ENCODE data around the gene NPHS1.
"Not testable (repeated sequence)": the region's sequence is repeated elsewhere in the genome, so short reads cannot be mapped to it uniquely, and the experiment has no call there.

The NPHS1 gene

GRCh38 chr19:35805526-35806102 is 46.7 kb downstream of the NPHS1 start:
- Histone ChIP-seq H3K27me3 (ENCODE audit: low read depth) (peaks cover 3% of the 10 kb centered on the region; the same call in 1 of the 2 replicates), H3K36me3 (replicated peaks) (no peaks in the 10 kb centered on the region), H3K4me1 (no peaks in the 10 kb centered on the region), H3K4me3 (no peak overlapping the region), H3K9me3 (0 out of 2 replicates have a peak, but pooled peaks cover 2% of the 10 kb centered on the region)
- in situ Hi-C loops (cut with MboI; ENCODE audit: low sequenced_read_pairs) = no loop called here
- DNase-seq (ENCODE audit: low spot score in 2 of 2) = no peak

DNA sequence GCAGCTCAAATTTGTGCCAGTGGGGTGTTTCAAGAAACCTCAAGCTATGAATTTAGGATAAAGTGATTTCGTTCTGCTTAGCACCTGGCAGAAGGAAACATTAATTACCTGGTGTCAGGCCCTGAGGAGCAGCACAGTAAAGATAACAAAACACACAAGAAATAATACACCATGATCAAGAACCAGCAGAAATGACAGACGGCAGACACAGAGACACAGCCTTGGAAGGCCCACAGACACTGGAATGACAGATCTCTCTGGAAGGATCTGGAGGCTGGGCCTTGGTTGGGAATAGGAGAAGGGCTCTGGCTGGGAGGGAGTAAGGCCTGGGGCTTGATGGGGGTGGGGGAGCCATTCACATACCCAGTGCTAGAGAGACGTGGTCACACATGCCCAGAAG is 50.5 kb downstream of the NPHS1 start:
- H3K27me3 ChIP-seq (ENCODE audit: low read depth) = peaks cover 3% of the 10 kb centered on the region; the same call in 1 of the 2 replicates
- no peak overlapping the region for H3K4me3 ChIP-seq
- 0 out of 2 replicates have a peak, but pooled peaks cover 2% of the 10 kb centered on the region for H3K9me3 ChIP-seq
- in situ Hi-C loops (cut with MboI; ENCODE audit: low sequenced_read_pairs) = no loop called here
- DNase-seq (ENCODE audit: low spot score in 2 of 2) = no peak
- no peaks in the 10 kb centered on the region for H3K36me3 ChIP-seq (replicated peaks)
- H3K4me1 ChIP-seq = no peaks in the 10 kb centered on the region

- Histone ChIP-seq H3K4me1 (no peaks in the 10 kb centered on the region), H3K9me3 (0 out of 2 replicates have a peak, but pooled peaks cover 2% of the 10 kb centered on the region), H3K36me3 (replicated peaks) (no peaks in the 10 kb centered on the region), H3K4me3 (no peak overlapping the region), H3K27me3 (ENCODE audit: low read depth) (no peaks in the 10 kb centered on the region)
- DNase-seq (ENCODE audit: low spot score in 2 of 2) = no peak
- in situ Hi-C loops (cut with MboI; ENCODE audit: low sequenced_read_pairs) = no loop called here
Measured at GRCh38 chr19:35797663-35798062, 54.6 kb downstream of the NPHS1 start.

GRCh38 chr19:35796645-35797542 is 55.4 kb downstream of the NPHS1 start:
- Histone ChIP-seq H3K36me3 (replicated peaks) (no peaks in the 10 kb centered on the region), H3K27me3 (ENCODE audit: low read depth) (no peaks in the 10 kb centered on the region), H3K4me1 (no peaks in the 10 kb centered on the region), H3K9me3 (0 out of 2 replicates have a peak, but pooled peaks cover 2% of the 10 kb centered on the region), H3K4me3 (no peak overlapping the region)
- DNase-seq (ENCODE audit: low spot score in 2 of 2) = no peak
- in situ Hi-C loops (cut with MboI; ENCODE audit: low sequenced_read_pairs) = no loop called here

- H3K4me3 ChIP-seq; H3K9me3 ChIP-seq; DNase-seq (ENCODE audit: low spot score in 2 of 2); H3K27me3 ChIP-seq (ENCODE audit: low read depth); H3K36me3 ChIP-seq (replicated peaks); in situ Hi-C loops (cut with MboI; ENCODE audit: low sequenced_read_pairs); H3K4me1 ChIP-seq: not testable (repeated sequence)
Measured at GRCh38 chr19:35795564-35795963, 56.7 kb downstream of the NPHS1 start.

GRCh38 chr19:35793381-35794165 is 58.7 kb downstream of the NPHS1 start:
- Histone ChIP-seq H3K4me3 (no peak overlapping the region), H3K9me3 (no peaks in the 10 kb centered on the region), H3K4me1 (no peaks in the 10 kb centered on the region), H3K36me3 (replicated peaks) (no peaks in the 10 kb centered on the region), H3K27me3 (ENCODE audit: low read depth) (no peaks in the 10 kb centered on the region)
- DNase-seq (ENCODE audit: low spot score in 2 of 2) = no peak
- in situ Hi-C loops (cut with MboI; ENCODE audit: low sequenced_read_pairs) = no loop called here

- no peak for DNase-seq (ENCODE audit: low spot score in 2 of 2)
- Histone ChIP-seq H3K4me3 (no peak overlapping the region), H3K36me3 (replicated peaks) (no peaks in the 10 kb centered on the region), H3K9me3 (no peaks in the 10 kb centered on the region), H3K27me3 (ENCODE audit: low read depth) (no peaks in the 10 kb centered on the region), H3K4me1 (no peaks in the 10 kb centered on the region)
- in situ Hi-C loops (cut with MboI; ENCODE audit: low sequenced_read_pairs) = no loop called here
Measured at GRCh38 chr19:35792888-35793287, 59.4 kb downstream of the NPHS1 start.

GRCh38 chr19:35792312-35792711 is 60.0 kb downstream of the NPHS1 start:
- Histone ChIP-seq H3K27me3 (ENCODE audit: low read depth) (no peaks in the 10 kb centered on the region), H3K4me3 (no peak overlapping the region), H3K9me3 (no peaks in the 10 kb centered on the region), H3K4me1 (no peaks in the 10 kb centered on the region), H3K36me3 (replicated peaks) (no peaks in the 10 kb centered on the region)
- in situ Hi-C loops (cut with MboI; ENCODE audit: low sequenced_read_pairs) = no loop called here
- no peak for DNase-seq (ENCODE audit: low spot score in 2 of 2)

GRCh38 chr19:35791814-35792279 is 60.5 kb downstream of the NPHS1 start:
- Histone ChIP-seq H3K4me3 (no peak overlapping the region), H3K9me3 (no peaks in the 10 kb centered on the region), H3K36me3 (replicated peaks) (no peaks in the 10 kb centered on the region), H3K4me1 (no peaks in the 10 kb centered on the region), H3K27me3 (ENCODE audit: low read depth) (no peaks in the 10 kb centered on the region)
- in situ Hi-C loops (cut with MboI; ENCODE audit: low sequenced_read_pairs) = no loop called here
- no peak for DNase-seq (ENCODE audit: low spot score in 2 of 2)

DNA sequence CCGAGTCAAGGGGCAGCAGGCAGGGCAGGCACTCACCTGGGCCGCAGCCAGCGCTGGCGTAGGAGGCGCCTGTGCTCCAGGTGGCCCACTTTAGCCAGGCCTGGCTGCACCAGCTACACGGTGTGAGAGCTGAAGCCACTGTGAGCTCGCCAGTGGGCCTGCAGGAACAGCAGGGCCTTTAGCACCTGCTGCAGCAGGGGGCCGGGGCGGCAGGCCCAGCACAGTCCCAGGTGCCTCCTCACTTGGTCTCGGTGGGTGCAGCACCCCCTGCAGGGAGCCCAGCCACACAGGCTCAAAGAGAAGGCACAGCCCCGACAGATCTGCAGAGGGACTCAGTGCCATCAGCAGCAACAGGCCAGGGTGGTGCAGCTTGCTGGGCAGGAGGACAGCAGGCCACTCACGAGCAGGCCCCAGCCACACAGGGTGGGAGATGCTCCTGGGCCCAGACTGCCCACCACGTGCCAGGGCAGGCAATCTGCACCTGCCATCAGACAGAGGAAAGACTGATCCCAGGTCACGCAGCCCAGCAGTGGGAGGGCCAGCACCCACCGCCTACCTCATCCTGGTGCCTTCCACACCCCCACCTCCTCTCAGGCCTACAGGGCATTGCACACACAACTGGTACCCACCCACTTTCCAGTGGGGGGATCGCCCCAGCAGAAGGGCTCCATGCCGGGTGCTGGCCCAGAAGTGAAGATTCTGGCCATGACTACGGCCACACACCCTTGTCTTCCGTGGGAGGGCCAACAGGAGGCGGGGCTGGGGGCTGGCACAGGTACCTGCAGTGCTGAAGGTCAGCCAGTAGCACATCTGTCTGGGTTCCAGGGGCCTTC is 61.1 kb downstream of the NPHS1 start:
- in situ Hi-C loops (cut with MboI; ENCODE audit: low sequenced_read_pairs) = no loop called here
- H3K9me3 ChIP-seq = no peaks in the 10 kb centered on the region
- H3K4me1 ChIP-seq = no peaks in the 10 kb centered on the region
- H3K27me3 ChIP-seq (ENCODE audit: low read depth) = no peaks in the 10 kb centered on the region
- H3K4me3 ChIP-seq = no peak overlapping the region
- peak in 1 of 2 experiments; percentile 32 for DNase-seq (ENCODE audit: low spot score in 2 of 2)
- H3K36me3 ChIP-seq (replicated peaks) = no peaks in the 10 kb centered on the region

DNA sequence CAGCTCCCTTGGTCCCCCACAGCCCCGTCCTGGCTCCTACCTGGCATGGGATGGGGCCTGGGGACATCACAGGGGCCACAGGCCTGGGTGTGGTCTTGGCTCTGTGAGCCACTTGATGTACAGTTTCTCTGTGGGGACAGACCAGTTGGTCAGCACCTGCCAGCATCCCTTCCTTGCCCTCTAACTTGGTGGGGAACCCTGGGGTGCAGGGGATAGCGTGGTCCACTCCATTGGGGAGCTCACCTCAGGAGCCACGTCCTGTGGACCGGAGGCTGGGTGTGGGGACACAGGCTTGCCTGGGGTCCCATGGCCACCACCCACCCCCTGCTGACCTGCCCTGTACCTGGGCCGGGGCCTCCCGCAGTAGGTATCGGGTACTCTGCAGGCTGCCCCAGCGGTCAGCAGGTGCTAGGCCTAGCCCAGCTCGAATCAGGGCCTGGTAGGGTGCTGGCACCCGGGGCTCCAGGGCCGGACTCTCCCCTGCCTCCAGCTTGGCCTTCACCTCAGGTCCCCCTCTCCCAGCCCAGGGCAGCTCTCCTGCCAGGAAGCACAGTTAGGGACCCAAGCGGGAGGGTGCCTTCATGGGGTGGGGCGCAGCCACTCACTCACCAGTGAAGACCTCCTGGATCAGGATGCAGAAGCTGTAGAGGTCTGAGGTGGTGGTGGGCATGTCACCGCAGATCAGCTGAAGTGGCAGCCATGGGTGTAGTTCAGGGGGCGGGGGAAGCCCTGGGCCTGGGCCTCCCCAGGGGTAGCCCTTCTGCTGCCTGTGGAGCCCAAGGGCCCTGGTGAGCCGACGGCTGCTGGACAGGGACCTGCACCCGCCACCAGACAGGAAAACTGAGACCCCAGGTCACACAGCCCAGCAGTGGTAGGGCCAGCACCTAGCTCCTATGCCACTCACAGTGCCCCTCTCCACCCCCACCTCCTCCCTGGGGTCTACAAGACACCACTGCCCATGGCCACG is 62.0 kb downstream of the NPHS1 start:
- Histone ChIP-seq H3K36me3 (replicated peaks) (no peaks in the 10 kb centered on the region), H3K27me3 (ENCODE audit: low read depth) (no peaks in the 10 kb centered on the region), H3K9me3 (no peaks in the 10 kb centered on the region), H3K4me1 (no peaks in the 10 kb centered on the region), H3K4me3 (no peak overlapping the region)
- no peak for DNase-seq (ENCODE audit: low spot score in 2 of 2)
- in situ Hi-C loops (cut with MboI; ENCODE audit: low sequenced_read_pairs) = no loop called here

DNA sequence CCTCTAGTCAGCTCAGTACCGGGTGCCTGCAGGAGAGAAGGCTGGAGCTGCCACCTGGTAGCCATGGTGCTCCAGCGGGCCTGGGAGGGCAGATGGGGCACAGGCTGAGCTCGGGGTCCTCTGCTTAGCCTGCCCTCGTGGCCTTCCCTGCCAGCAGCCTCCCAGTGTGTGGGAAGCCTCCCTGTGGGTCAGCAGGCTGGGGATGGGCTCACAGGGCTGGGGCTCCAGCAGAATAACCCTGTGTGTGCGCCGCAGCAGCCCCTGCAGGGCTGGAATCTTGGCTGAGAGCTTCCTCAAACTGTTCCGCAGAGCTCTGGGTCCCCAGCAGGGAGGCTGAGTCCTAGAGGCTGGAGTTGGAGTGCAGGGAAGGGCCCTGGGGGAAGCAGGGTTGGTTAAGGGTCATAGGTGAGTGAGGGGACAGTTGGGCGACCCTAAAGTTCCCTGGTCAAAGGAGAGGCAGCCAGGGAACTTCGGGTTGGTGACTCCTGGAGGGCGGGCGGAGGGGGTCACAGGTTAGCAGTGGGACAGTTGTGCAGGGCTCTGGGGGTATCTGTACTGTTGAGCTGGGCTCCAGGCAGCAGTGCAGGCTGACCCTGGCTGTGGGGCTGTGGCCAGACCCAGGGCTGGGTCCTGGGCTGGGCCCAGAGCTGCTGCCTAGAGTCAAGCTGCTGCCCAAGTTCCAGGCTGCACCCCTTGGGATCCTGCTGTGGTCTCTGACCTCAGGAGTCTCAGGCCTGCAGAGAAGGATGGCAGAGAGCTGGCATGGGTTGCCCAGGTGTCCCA is 62.9 kb downstream of the NPHS1 start:
- H3K9me3 ChIP-seq = no peaks in the 10 kb centered on the region
- in situ Hi-C loops (cut with MboI; ENCODE audit: low sequenced_read_pairs) = no loop called here
- H3K36me3 ChIP-seq (replicated peaks) = no peaks in the 10 kb centered on the region
- no peak overlapping the region for H3K4me3 ChIP-seq
- no peak for DNase-seq (ENCODE audit: low spot score in 2 of 2)
- H3K4me1 ChIP-seq = no peaks in the 10 kb centered on the region
- H3K27me3 ChIP-seq (ENCODE audit: low read depth) = no peaks in the 10 kb centered on the region
